Ovary (tissue), 3 donors: Measurements from ENCODE around the gene TBPL1.

Experiments used
- EP300 ChIP-seq: sonication (generic); formaldehyde crosslinking; IDR thresholded peaks from one replicate; pipeline ENCODE4 v1.6.1; 2017; ENCODE audit warnings: antibody characterized with exemption
- POLR2A ChIP-seq: fragments of 450-650 bp; IDR thresholded peaks from one replicate; pipeline ENCODE4 v1.6.1; 2017; ENCODE audit warnings: antibody characterized with exemption, mild to moderate bottlenecking, moderate library complexity
- TF ChIP-seq, protein P1 (sequence below), 3 donors: fragments of 450-650 bp in 2 of 3; fragments of 200-600 bp in 1 of 3; IDR thresholded peaks; one replicate each; pipeline versions ENCODE4 v1.5.1 to v1.8.0; 2016 to 2022; ENCODE audit warnings: antibody characterized with exemption in 3 of 3, mild to moderate bottlenecking in 1 of 3
- donor health status: DM: no; HTN: no; CAD: no.

- TF ChIP-seq, protein P1, sequence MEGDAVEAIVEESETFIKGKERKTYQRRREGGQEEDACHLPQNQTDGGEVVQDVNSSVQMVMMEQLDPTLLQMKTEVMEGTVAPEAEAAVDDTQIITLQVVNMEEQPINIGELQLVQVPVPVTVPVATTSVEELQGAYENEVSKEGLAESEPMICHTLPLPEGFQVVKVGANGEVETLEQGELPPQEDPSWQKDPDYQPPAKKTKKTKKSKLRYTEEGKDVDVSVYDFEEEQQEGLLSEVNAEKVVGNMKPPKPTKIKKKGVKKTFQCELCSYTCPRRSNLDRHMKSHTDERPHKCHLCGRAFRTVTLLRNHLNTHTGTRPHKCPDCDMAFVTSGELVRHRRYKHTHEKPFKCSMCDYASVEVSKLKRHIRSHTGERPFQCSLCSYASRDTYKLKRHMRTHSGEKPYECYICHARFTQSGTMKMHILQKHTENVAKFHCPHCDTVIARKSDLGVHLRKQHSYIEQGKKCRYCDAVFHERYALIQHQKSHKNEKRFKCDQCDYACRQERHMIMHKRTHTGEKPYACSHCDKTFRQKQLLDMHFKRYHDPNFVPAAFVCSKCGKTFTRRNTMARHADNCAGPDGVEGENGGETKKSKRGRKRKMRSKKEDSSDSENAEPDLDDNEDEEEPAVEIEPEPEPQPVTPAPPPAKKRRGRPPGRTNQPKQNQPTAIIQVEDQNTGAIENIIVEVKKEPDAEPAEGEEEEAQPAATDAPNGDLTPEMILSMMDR (IDR thresholded peaks at IDR 0.05), result no peak
- TF ChIP-seq EP300 (no peak), POLR2A (no peak)
Observed at GRCh38 chr6:134000443-134000842, 47.4 kb downstream of the TBPL1 start.
